Stomach (tissue), 4 donors: ENCODE measurements around the gene C11orf21.

ENCODE experiments used
- CTCF ChIP-seq, 7 experiments: fragments of 450-650 bp in 4 of 7; fragments of 200-600 bp in 3 of 7; sonication (generic) in 3 of 7; IDR thresholded peaks; one replicate each; pipeline ENCODE4 v1.5.1; 2016 to 2019; ENCODE audit warnings: antibody characterized with exemption in 7 of 7, control low read depth in 2 of 7, mild to moderate bottlenecking in 1 of 7
- POLR2A ChIP-seq, 4 donors: fragments of 450-650 bp; IDR thresholded peaks; one replicate each; pipeline ENCODE4 v1.6.1; 2016; ENCODE audit warnings: antibody characterized with exemption in 4 of 4, control low read depth in 2 of 4, mild to moderate bottlenecking in 1 of 4, moderate library complexity in 1 of 4

GRCh38 chr11:2298795-2299761 lies 2.6 kb downstream of the C11orf21 start:
- TF ChIP-seq CTCF (IDR thresholded peaks at IDR 0.05) (peak in 3 of 7 experiments; percentile 18 to 47 (median 41)), POLR2A (IDR thresholded peaks at IDR 0.05) (no peak)
